GM13976 (cell line): Measurements from ENCODE around the gene FGFR1OP2.

Experiments used
- DNase-seq: peaks from one replicate; pipeline ENCODE4 v3.0.0; 2012; ENCODE audit warnings: low spot score
- CTCF ChIP-seq: IDR thresholded peaks from 2 replicates; pipeline ENCODE4 v1.5.1; 2012; ENCODE audit warnings: borderline replicate concordance, mild to moderate bottlenecking; ENCODE audit not compliant: insufficient read depth; ENCODE audit errors: extremely low read depth, missing control alignments, control extremely low read depth
- in situ Hi-C: fragments of 300-500 bp; cut with MboI; formaldehyde crosslinking; loops from one replicate; pipeline ENCODE4 v1.12.0; 2022; ENCODE audit warnings: low sequenced_read_pairs, mixed read lengths, inconsistent platforms; ENCODE audit not compliant: unreplicated experiment

Gene FGFR1OP2

DNA sequence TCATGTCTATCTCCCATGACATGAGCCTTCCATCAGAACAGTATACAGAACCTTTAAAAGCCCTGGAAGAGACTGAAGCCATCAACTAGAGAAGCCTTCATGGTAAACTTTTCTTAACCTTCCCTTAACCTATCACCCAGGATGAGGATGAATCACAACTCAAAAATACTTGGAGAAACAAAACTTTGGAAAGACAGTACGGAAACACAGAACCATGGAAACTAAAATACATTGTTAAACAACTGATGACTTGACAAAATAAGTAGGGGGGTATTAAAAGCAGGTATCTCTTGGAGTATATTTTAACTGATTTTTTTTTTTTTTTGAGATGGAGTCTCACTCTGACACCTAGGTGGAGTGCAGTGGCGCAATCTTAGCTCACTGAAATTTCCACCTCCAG is 67.2 kb downstream of the FGFR1OP2 start:
- in situ Hi-C loops, result no loop called here
- no peak for TF ChIP-seq CTCF
- DNase-seq, result no peak

GRCh38 chr12:27006797-27007467 is 68.7 kb downstream of the FGFR1OP2 start:
- no peak for TF ChIP-seq CTCF
- in situ Hi-C loops, result no loop called here

DNA sequence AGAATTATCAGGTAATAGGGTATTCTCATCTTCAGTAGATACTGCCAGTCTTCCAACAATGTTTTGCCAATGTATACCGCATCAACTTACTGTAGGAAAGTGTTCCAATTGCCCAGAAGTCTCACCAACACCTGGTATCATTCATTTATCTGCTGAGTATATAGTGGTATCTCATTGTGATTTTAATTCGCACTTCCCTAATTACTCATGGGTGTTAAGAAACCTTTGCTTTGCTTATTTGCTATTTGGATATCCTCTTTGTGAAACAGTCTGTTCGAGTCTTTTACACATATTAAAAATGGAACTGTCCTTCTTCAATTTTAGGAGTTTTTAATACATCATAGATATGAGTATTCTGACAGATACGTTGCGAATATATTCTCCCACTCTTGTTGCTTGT is 69.8 kb downstream of the FGFR1OP2 start:
- in situ Hi-C loops, result no loop called here
- no peak for DNase-seq
- no peak for TF ChIP-seq CTCF

More at GRCh38 chr12:27006797-27007467, 68.7 kb downstream of the FGFR1OP2 start:
- DNase-seq, result no peak

- in situ Hi-C loops, result no loop called here
- no peak for DNase-seq
Measured at GRCh38 chr12:27009881-27010301, 71.6 kb downstream of the FGFR1OP2 start.

DNA sequence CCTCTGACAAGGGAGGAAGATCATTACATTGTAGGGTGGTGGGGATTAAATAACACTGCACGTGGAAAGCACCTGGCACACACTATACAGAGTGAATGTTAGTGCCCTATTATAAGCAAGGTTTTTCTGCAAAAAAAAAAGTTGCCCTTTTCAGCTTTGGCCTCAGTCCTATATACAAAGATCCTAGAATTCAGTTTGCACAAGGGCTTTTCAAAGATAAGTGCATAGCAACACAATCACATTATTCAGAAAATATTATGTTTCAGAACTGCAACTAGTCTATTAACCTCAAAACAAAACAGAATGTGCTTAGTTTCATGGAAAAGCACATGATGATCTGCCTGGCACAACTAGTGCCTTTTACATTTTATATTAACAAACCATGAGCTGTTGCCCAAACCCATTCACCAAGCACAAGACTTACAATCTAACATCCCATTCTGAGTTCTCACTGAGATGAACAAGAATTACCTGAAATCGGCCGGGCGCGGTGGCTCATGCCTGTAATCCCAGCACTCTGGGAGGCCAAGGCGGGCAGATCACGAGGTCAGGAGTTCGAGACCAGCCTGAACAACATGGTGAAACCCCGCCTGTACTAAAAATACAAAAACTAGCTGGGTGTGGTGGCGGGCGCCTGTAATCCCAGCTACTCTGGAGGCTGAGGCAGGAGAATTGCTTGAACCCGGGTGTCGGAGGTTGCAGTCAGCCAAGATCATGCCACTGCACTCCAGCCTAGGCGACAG is 74.1 kb downstream of the FGFR1OP2 start:
- in situ Hi-C loops, result no loop called here
- no peak for TF ChIP-seq CTCF
- no peak for DNase-seq

More at GRCh38 chr12:27009881-27010301, 71.6 kb downstream of the FGFR1OP2 start:
- TF ChIP-seq CTCF, result no peak

DNA sequence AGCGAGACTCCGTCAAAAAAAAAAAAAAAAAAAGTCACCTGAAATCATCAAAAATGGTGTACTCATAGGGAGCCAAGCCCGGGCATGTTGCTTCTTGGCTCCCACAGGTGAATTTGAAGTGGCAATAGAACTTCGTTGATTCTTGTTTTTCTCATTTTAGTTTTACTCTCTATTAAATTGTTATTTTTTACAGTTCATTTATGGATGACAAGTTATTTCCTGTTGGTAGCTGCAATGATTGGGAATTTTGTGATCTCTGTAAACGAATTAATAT is 74.6 kb downstream of the FGFR1OP2 start:
- no peak for TF ChIP-seq CTCF
- no peak for DNase-seq
- in situ Hi-C loops, result no loop called here
